Amygdala (tissue), 56 donors: Measurements from ENCODE around the gene LRRC8B.
"Not testable (repeated sequence)": the region's sequence is repeated elsewhere in the genome, so short reads cannot be mapped to it uniquely, and the experiment has no call there.

Source experiments
- DNase-seq, 56 donors: peaks; one replicate each; lab custom pipeline; 2025; lab: John Stamatoyannopoulos, UW

Gene LRRC8B

GRCh38 chr1:89629146-89629545, 104.5 kb downstream of the LRRC8B start:
- no peak for DNase-seq

- DNase-seq = not testable (repeated sequence)
Measured at GRCh38 chr1:89629600-89629999, 105.0 kb downstream of the LRRC8B start.

GRCh38 chr1:89630048-89630447, 105.4 kb downstream of the LRRC8B start:
- DNase-seq = no peak

GRCh38 chr1:89631816-89632656, 107.4 kb downstream of the LRRC8B start:
- peak in 20 of 56 donors; percentile 15 to 69 (median 46) for DNase-seq

GRCh38 chr1:89632657-89633247, 108.1 kb downstream of the LRRC8B start, which contains the start of gene LRRC8C:
Gene LRRC8C, plus strand, starts transcription at chr1:89633120. Its CDS starts 53,354 bp downstream, at chr1:89686474.
- DNase-seq = peak in 54 of 56 donors; percentile 35 to 91 (median 74)

- peak in 30 of 56 donors; percentile 7 to 78 (median 63) for DNase-seq
Measured at GRCh38 chr1:89633248-89633799, 108.7 kb downstream of the LRRC8B start.

- DNase-seq = peak in 12 of 56 donors; percentile 8 to 57 (median 38)
Measured at GRCh38 chr1:89633800-89634625, 109.4 kb downstream of the LRRC8B start.

GRCh38 chr1:89635825-89636815, 111.5 kb downstream of the LRRC8B start:
- no peak for DNase-seq

GRCh38 chr1:89637496-89637895, 112.9 kb downstream of the LRRC8B start:
- DNase-seq = no peak

- no peak for DNase-seq
Measured at GRCh38 chr1:89640440-89640839, 115.8 kb downstream of the LRRC8B start.

GRCh38 chr1:89641781-89642180, 117.2 kb downstream of the LRRC8B start:
- no peak for DNase-seq

- no peak for DNase-seq
Measured at GRCh38 chr1:89643577-89643976, 118.9 kb downstream of the LRRC8B start.

GRCh38 chr1:89644119-89644814, 119.6 kb downstream of the LRRC8B start:
- DNase-seq = no peak

- no peak for DNase-seq
Measured at GRCh38 chr1:89646259-89646658, 121.6 kb downstream of the LRRC8B start.
